MM.1S (cell line): ENCODE results near the gene PALS2.
A peak's percentile ranks its signal among the peaks of the same experiment; 100 is the strongest.

Experiments
- DNase-seq: peaks from one replicate; pipeline ENCODE4 v3.0.0-alpha.2; 2015
- H2AFZ ChIP-seq: fragments of 300-600 bp; sonication (generic); 2 replicates; pipeline ENCODE4 v1.6.0; 2016; ENCODE audit warnings: antibody characterized with exemption, low read length
- H3F3A ChIP-seq: fragments of 300-600 bp; sonication (generic); 2 replicates; pipeline ENCODE4 v1.6.1; 2016; ENCODE audit warnings: mild to moderate bottlenecking, antibody characterized with exemption, low read length, moderate library complexity, mixed read lengths; ENCODE audit not compliant: insufficient read depth
- H3K27ac ChIP-seq: fragments of 300-600 bp; sonication (generic); 2 replicates; pipeline ENCODE4 v1.5.1; 2016; ENCODE audit warnings: mild to moderate bottlenecking, low read length
- H3K27me3 ChIP-seq: fragments of 300-600 bp; sonication (generic); replicated peaks from 2 replicates; pipeline ENCODE4 v1.6.0; 2016; ENCODE audit warnings: low read length; ENCODE audit not compliant: insufficient read depth
- H3K36me3 ChIP-seq: fragments of 300-600 bp; sonication (generic); replicated peaks from 2 replicates; pipeline ENCODE4 v1.6.1; 2016; ENCODE audit warnings: mild to moderate bottlenecking, low read length, mixed read lengths; ENCODE audit not compliant: insufficient read depth
- H3K4me1 ChIP-seq: fragments of 300-600 bp; sonication (generic); 2 replicates; pipeline ENCODE4 v1.6.1; 2016; ENCODE audit warnings: low read length, mixed read lengths
- H3K4me2 ChIP-seq: fragments of 300-600 bp; sonication (generic); 2 replicates; pipeline ENCODE4 v1.6.0; 2016; ENCODE audit warnings: low read depth, low read length
- H3K4me3 ChIP-seq: fragments of 300-600 bp; sonication (generic); 2 replicates; pipeline ENCODE4 v1.5.1; 2016; ENCODE audit warnings: low read length, mixed read lengths
- H3K79me2 ChIP-seq: fragments of 300-600 bp; sonication (generic); 2 replicates; pipeline ENCODE4 v1.6.1; 2016; ENCODE audit warnings: mixed run types, low read length, mixed read lengths
- H3K9ac ChIP-seq: fragments of 300-600 bp; sonication (generic); 2 replicates; pipeline ENCODE4 v1.6.1; 2016; ENCODE audit warnings: low read length, mixed read lengths
- H3K9me2 ChIP-seq: fragments of 300-600 bp; sonication (generic); replicated peaks from 2 replicates; pipeline ENCODE4 v1.6.1; 2016; ENCODE audit warnings: mild to moderate bottlenecking, low read length, mixed read lengths; ENCODE audit not compliant: insufficient read depth
- H3K9me3 ChIP-seq: fragments of 300-600 bp; sonication (generic); replicated peaks from 2 replicates; pipeline ENCODE4 v1.6.1; 2016; ENCODE audit warnings: mild to moderate bottlenecking, low read length, mixed read lengths; ENCODE audit not compliant: insufficient read depth
- H4K20me1 ChIP-seq: fragments of 300-600 bp; sonication (generic); 2 replicates; pipeline ENCODE4 v1.6.1; 2016; ENCODE audit warnings: mild to moderate bottlenecking, low read length, moderate library complexity, mixed read lengths; ENCODE audit not compliant: insufficient read depth
- CTCF ChIP-seq: fragments of 300-600 bp; sonication (generic); IDR thresholded peaks from 2 replicates; pipeline ENCODE4 v1.5.1; 2016; ENCODE audit warnings: antibody characterized with exemption, low read length, mixed read lengths
- EZH2 ChIP-seq: fragments of 300-600 bp; sonication (generic); optimal IDR thresholded peaks from 2 replicates; pipeline ENCODE3; 2017; ENCODE audit warnings: low read depth, mild to moderate bottlenecking, antibody characterized with exemption, low read length, mixed read lengths
- EZH2phosphoT487 ChIP-seq: fragments of 300-600 bp; sonication (generic); IDR thresholded peaks from 2 replicates; pipeline ENCODE4 v1.6.1; 2018; ENCODE audit warnings: antibody characterized with exemption, low read length

The PALS2 gene

GRCh38 chr7:24574950-24575349, 1.7 kb downstream of the PALS2 start:
- no peak for DNase-seq
- Histone ChIP-seq H3F3A (0 out of 2 replicates have a peak, but pooled peaks cover 9% of the 10 kb centered on the region), H3K27me3 (no peaks in the 10 kb centered on the region), H4K20me1 (no peaks in the 10 kb centered on the region; the same call in 1 of the 2 replicates), H3K27ac (no peak overlapping the region), H3K79me2 (peaks cover 62% of the 10 kb centered on the region), H3K36me3 (no peaks in the 10 kb centered on the region), H3K9me2 (no peaks in the 10 kb centered on the region), H3K4me1 (peaks cover 14% of the 10 kb centered on the region; the same call in 1 of the 2 replicates), H3K9ac (peak overlapping the region; percentile 61; the same call in 1 of the 2 replicates), H3K4me2 (peak overlapping the region; percentile 94), H3K9me3 (no peaks in the 10 kb centered on the region), H2AFZ (no peak overlapping the region), H3K4me3 (peak overlapping the region; percentile 77)
- no peak for TF ChIP-seq EZH2phosphoT487
- TF ChIP-seq EZH2, result no peak
- no peak for TF ChIP-seq CTCF

GRCh38 chr7:24576171-24577025, 3.1 kb downstream of the PALS2 start:
- Histone ChIP-seq H3K4me3 (no peak overlapping the region), H3K4me2 (no peak overlapping the region), H3K4me1 (peaks cover 14% of the 10 kb centered on the region; the same call in 1 of the 2 replicates), H3K36me3 (no peaks in the 10 kb centered on the region), H3K9me3 (no peaks in the 10 kb centered on the region), H3K9ac (no peak overlapping the region), H3F3A (0 out of 2 replicates have a peak, but pooled peaks cover 9% of the 10 kb centered on the region), H3K9me2 (no peaks in the 10 kb centered on the region), H3K27ac (no peak overlapping the region), H3K27me3 (no peaks in the 10 kb centered on the region), H3K79me2 (peaks cover 76% of the 10 kb centered on the region), H2AFZ (no peak overlapping the region), H4K20me1 (no peaks in the 10 kb centered on the region; the same call in 1 of the 2 replicates)
- DNase-seq, result peak; percentile 65
- TF ChIP-seq EZH2 (no peak), CTCF (peak; percentile 70), EZH2phosphoT487 (no peak)

- peaks cover 92% of the 10 kb centered on the region for H3K79me2 ChIP-seq
- no peak overlapping the region for H3K4me2 ChIP-seq
- no peaks in the 10 kb centered on the region for H3K36me3 ChIP-seq
- no peak overlapping the region for H3K27ac ChIP-seq
- peaks cover 14% of the 10 kb centered on the region; the same call in 1 of the 2 replicates for H3K4me1 ChIP-seq
- 0 out of 2 replicates have a peak, but pooled peaks cover 9% of the 10 kb centered on the region for H3F3A ChIP-seq
- DNase-seq, result no peak
- H3K4me3 ChIP-seq, result no peak overlapping the region
- no peaks in the 10 kb centered on the region for H3K27me3 ChIP-seq
- no peak for TF ChIP-seq EZH2
- no peak for TF ChIP-seq EZH2phosphoT487
- no peak for TF ChIP-seq CTCF
- no peaks in the 10 kb centered on the region for H3K9me3 ChIP-seq
- H2AFZ ChIP-seq, result no peak overlapping the region
- no peaks in the 10 kb centered on the region for H3K9me2 ChIP-seq
- no peak overlapping the region for H3K9ac ChIP-seq
- H4K20me1 ChIP-seq, result no peaks in the 10 kb centered on the region; the same call in 1 of the 2 replicates
Observed at GRCh38 chr7:24578052-24578451, 4.8 kb downstream of the PALS2 start.
